ENCODE data around the gene F12.

Gene F12

GRCh38 chr5:177390363-177391300, 18.7 kb downstream of the F12 start (continued):
- no peak for TF ChIP-seq INSM2 (tag by site-specific recombination; IDR thresholded peaks at IDR 0.05)
- TF ChIP-seq SP2 (tag by site-specific recombination; IDR thresholded peaks at IDR 0.05): no peak
- no peak for TF ChIP-seq ZNF488 (tag by site-specific recombination; IDR thresholded peaks at IDR 0.05)
- TF ChIP-seq ZNF791 (tag by site-specific recombination; IDR thresholded peaks at IDR 0.05): no peak
- no peak for TF ChIP-seq ZNF677 (tag by site-specific recombination; IDR thresholded peaks at IDR 0.05)
- no peak for TF ChIP-seq TRIM28 (IDR thresholded peaks at IDR 0.05; ENCODE audit: borderline replicate concordance, low read length)
- no peak for TF ChIP-seq KLF8 (tag by site-specific recombination; IDR thresholded peaks at IDR 0.05)
- no peak for TF ChIP-seq ZNF530 (tag by site-specific recombination; IDR thresholded peaks at IDR 0.05; ENCODE audit: low read depth)
- peak; percentile 58 for TF ChIP-seq ZBTB17 (tag by site-specific recombination; IDR thresholded peaks at IDR 0.05)
- TF ChIP-seq TCF7L2 (IDR thresholded peaks at IDR 0.05; ENCODE audit: borderline replicate concordance, low read depth, low read length): no peak
- TF ChIP-seq ZNF202 (tag by site-specific recombination; IDR thresholded peaks at IDR 0.05; ENCODE audit: borderline replicate concordance): no peak
- no peak for TF ChIP-seq ZNF76 (tag by site-specific recombination; IDR thresholded peaks at IDR 0.05; ENCODE audit: borderline replicate concordance, low read depth)
- TF ChIP-seq BCL11A (tag by site-specific recombination; IDR thresholded peaks at IDR 0.05; ENCODE audit: low read depth): no peak
- no peak for TF ChIP-seq ZNF433 (tag by site-specific recombination; IDR thresholded peaks at IDR 0.05; ENCODE audit: low read depth)
- peak; percentile 79 for TF ChIP-seq ZNF654 (tag by site-specific recombination; IDR thresholded peaks at IDR 0.05; ENCODE audit: low read depth)
- TF ChIP-seq ZNF549 (tag by site-specific recombination; IDR thresholded peaks at IDR 0.05): no peak
- TF ChIP-seq CTCF (tag by site-specific recombination; IDR thresholded peaks at IDR 0.05): peak; percentile 94
- peak; percentile 100 for TF ChIP-seq ZNF2 (tag by site-specific recombination; IDR thresholded peaks at IDR 0.05)
- TF ChIP-seq ZBTB11 (tag by site-specific recombination; conservative IDR thresholded peaks at IDR 0.05; ENCODE audit: low read depth): no peak
- no peak for TF ChIP-seq ZNF777 (tag by site-specific recombination; IDR thresholded peaks at IDR 0.05; ENCODE audit: borderline replicate concordance)
- no peak for TF ChIP-seq ZNF24 (tag by site-specific recombination; IDR thresholded peaks at IDR 0.05)
- peak; percentile 72; the same call in 1 of the 2 replicates for TF ChIP-seq ZEB2 (tag by site-specific recombination; IDR thresholded peaks at IDR 0.05)
- TF ChIP-seq ZNF133 (tag by site-specific recombination; IDR thresholded peaks at IDR 0.05): no peak
- no peak for TF ChIP-seq SCRT1 (tag by site-specific recombination; IDR thresholded peaks at IDR 0.05; ENCODE audit: borderline replicate concordance)
- no peak for TF ChIP-seq ZNF248 (tag by site-specific recombination; IDR thresholded peaks at IDR 0.05)
- TF ChIP-seq ZNF768 (tag by site-specific recombination; IDR thresholded peaks at IDR 0.05): peak; percentile 95; the same call in 1 of the 2 replicates
- no peak for TF ChIP-seq WT1 (tag by site-specific recombination; IDR thresholded peaks at IDR 0.05)
- no peak for TF ChIP-seq ZFHX2 (tag by site-specific recombination; conservative IDR thresholded peaks at IDR 0.05)
- no peak for TF ChIP-seq GFI1B (tag by site-specific recombination; IDR thresholded peaks at IDR 0.05)
- TF ChIP-seq ZNF548 (tag by site-specific recombination; IDR thresholded peaks at IDR 0.05): no peak
- no peak for TF ChIP-seq PRDM6 (tag by site-specific recombination; IDR thresholded peaks at IDR 0.05)

Measured in HEK293 (cell line).